GM23338 (cell line): ENCODE results near the gene TNNI2.

Experiments used
- EZH2phosphoT487 ChIP-seq: fragments of 200-600 bp; sonication (generic); IDR thresholded peaks from one replicate; pipeline ENCODE4 v1.8.1; 2018; ENCODE audit warnings: antibody characterized with exemption; ENCODE audit not compliant: unreplicated experiment
- JUNB ChIP-seq: IDR thresholded peaks from one replicate; pipeline ENCODE4 v1.6.1; 2016; ENCODE audit warnings: antibody characterized with exemption; ENCODE audit not compliant: unreplicated experiment
- TF ChIP-seq, protein P1 (sequence below), 2 experiments: fragments of 200-600 bp in 1 of 2; sonication (generic) in 1 of 2; conservative IDR thresholded peaks; 2 replicates each; pipeline versions ENCODE4 v1.5.1 to v1.6.1; 2016 to 2017; ENCODE audit warnings: antibody characterized with exemption in 2 of 2, low read depth in 2 of 2, mild to moderate bottlenecking in 2 of 2, moderate library complexity in 1 of 2

DNA sequence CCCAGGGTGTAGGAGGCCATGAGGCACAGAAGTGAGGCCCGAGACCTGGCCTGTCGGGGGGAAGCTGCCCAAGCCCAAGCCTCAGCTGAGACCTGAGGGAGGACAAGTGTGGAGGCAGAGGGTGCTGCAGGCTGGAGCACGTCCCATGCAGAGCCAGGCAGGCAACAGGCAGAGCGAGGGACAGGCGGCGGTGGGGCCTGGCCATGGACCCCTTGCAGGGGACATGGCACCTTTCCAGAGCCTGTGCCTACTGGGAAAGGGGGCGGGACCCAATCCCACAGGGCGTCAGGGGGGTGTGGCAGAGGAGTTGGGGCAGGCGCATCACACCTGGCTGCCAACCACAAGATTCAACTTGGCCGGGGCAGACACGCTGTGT lies 4.3 kb downstream of the TNNI2 start:
- TF ChIP-seq EZH2phosphoT487 (no peak), JUNB (no peak)
- TF ChIP-seq, protein P1, sequence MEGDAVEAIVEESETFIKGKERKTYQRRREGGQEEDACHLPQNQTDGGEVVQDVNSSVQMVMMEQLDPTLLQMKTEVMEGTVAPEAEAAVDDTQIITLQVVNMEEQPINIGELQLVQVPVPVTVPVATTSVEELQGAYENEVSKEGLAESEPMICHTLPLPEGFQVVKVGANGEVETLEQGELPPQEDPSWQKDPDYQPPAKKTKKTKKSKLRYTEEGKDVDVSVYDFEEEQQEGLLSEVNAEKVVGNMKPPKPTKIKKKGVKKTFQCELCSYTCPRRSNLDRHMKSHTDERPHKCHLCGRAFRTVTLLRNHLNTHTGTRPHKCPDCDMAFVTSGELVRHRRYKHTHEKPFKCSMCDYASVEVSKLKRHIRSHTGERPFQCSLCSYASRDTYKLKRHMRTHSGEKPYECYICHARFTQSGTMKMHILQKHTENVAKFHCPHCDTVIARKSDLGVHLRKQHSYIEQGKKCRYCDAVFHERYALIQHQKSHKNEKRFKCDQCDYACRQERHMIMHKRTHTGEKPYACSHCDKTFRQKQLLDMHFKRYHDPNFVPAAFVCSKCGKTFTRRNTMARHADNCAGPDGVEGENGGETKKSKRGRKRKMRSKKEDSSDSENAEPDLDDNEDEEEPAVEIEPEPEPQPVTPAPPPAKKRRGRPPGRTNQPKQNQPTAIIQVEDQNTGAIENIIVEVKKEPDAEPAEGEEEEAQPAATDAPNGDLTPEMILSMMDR (conservative IDR thresholded peaks at IDR 0.05; ENCODE audit: low read depth in 2 of 2): no peak
